ENCODE measurements around the gene SLC1A4. TPM values are rescaled to one million over a fixed set of nuclear protein-coding genes. Genes with fewer than 3 reads are reported as not detected.

The SLC1A4 gene
- total and polyA plus RNA-seq, 4 donors, result 3.4 to 23.4 (median 9.6) TPM

DNA sequence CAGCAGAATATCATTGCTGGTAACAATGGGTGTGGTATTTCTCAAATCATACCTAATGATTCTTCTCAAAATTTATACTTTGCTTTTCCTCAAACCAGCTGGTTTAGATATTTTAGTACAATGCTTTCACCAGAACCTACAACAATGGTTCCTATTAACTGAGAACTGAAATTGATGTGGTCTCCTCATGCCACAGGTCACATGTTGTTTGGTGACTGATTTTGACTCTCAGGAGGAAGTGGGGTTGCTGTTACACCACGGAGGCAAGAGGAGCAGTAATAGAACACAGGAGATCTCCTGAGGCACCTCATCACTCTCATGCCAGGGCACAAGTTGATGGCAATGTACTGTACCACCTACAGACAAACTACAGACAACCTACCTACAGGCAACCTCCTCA is 64.0 kb downstream of the SLC1A4 start:
- no peak overlapping the region for H3K27ac ChIP-seq (ENCODE audit: low read depth in 1 of 2, low read length in 2 of 2)
- peaks cover 0 to 1% (median 0%) of the 10 kb centered on the region in 4 donors for H3K36me3 ChIP-seq (ENCODE audit: control insufficient read depth in 4 of 4, insufficient read depth in 3 of 4, low read depth in 1 of 4, low read length in 3 of 4)
- H3K9me3 ChIP-seq (ENCODE audit: control insufficient read depth in 4 of 4, low read length in 3 of 4), result no peaks in the 10 kb centered on the region
- TF ChIP-seq GABPA (IDR thresholded peaks at IDR 0.05 in 1 of 2, conservative IDR thresholded peaks at IDR 0.05 in 1 of 2), result no peak
- no peak for TF ChIP-seq TAF1 (conservative IDR thresholded peaks at IDR 0.05)
- TF ChIP-seq JUND (IDR thresholded peaks at IDR 0.05), result no peak
- TF ChIP-seq HNF4G (IDR thresholded peaks at IDR 0.05), result no peak
- TF ChIP-seq, protein P1, sequence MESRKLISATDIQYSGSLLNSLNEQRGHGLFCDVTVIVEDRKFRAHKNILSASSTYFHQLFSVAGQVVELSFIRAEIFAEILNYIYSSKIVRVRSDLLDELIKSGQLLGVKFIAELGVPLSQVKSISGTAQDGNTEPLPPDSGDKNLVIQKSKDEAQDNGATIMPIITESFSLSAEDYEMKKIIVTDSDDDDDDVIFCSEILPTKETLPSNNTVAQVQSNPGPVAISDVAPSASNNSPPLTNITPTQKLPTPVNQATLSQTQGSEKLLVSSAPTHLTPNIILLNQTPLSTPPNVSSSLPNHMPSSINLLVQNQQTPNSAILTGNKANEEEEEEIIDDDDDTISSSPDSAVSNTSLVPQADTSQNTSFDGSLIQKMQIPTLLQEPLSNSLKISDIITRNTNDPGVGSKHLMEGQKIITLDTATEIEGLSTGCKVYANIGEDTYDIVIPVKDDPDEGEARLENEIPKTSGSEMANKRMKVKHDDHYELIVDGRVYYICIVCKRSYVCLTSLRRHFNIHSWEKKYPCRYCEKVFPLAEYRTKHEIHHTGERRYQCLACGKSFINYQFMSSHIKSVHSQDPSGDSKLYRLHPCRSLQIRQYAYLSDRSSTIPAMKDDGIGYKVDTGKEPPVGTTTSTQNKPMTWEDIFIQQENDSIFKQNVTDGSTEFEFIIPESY (IDR thresholded peaks at IDR 0.05), result no peak
- TF ChIP-seq, protein P2, sequence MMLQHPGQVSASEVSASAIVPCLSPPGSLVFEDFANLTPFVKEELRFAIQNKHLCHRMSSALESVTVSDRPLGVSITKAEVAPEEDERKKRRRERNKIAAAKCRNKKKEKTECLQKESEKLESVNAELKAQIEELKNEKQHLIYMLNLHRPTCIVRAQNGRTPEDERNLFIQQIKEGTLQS (IDR thresholded peaks at IDR 0.05), result no peak
- no peak for TF ChIP-seq SP1 (IDR thresholded peaks at IDR 0.05)
- no peak for TF ChIP-seq YY1 (IDR thresholded peaks at IDR 0.05)
- no peak for TF ChIP-seq NR2F2 (IDR thresholded peaks at IDR 0.05)
- TF ChIP-seq FOXA1 (IDR thresholded peaks at IDR 0.05), result no peak
- TF ChIP-seq, protein P3, sequence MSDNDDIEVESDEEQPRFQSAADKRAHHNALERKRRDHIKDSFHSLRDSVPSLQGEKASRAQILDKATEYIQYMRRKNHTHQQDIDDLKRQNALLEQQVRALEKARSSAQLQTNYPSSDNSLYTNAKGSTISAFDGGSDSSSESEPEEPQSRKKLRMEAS (IDR thresholded peaks at IDR 0.05), result no peak
- TF ChIP-seq HNF4A (conservative IDR thresholded peaks at IDR 0.05), result no peak
- H3K9ac ChIP-seq (ENCODE audit: low read depth in 1 of 2, low read length in 2 of 2), result no peak overlapping the region
- H3K27me3 ChIP-seq (ENCODE audit: control insufficient read depth in 4 of 4, insufficient read depth in 4 of 4, low read length in 3 of 4), result no peaks in the 10 kb centered on the region
- 49% methylated on average over 1 of the region's 1 CpG for WGBS
- H3K4me3 ChIP-seq (ENCODE audit: low read depth in 1 of 3, low read length in 3 of 3), result no peak overlapping the region
- peaks cover 2 to 16% (median 10%) of the 10 kb centered on the region in 4 donors for H3K4me1 ChIP-seq (ENCODE audit: control insufficient read depth in 4 of 4, insufficient read depth in 4 of 4, low read length in 3 of 4)
- DNase-seq (ENCODE audit: low spot score), result no peak

DNA sequence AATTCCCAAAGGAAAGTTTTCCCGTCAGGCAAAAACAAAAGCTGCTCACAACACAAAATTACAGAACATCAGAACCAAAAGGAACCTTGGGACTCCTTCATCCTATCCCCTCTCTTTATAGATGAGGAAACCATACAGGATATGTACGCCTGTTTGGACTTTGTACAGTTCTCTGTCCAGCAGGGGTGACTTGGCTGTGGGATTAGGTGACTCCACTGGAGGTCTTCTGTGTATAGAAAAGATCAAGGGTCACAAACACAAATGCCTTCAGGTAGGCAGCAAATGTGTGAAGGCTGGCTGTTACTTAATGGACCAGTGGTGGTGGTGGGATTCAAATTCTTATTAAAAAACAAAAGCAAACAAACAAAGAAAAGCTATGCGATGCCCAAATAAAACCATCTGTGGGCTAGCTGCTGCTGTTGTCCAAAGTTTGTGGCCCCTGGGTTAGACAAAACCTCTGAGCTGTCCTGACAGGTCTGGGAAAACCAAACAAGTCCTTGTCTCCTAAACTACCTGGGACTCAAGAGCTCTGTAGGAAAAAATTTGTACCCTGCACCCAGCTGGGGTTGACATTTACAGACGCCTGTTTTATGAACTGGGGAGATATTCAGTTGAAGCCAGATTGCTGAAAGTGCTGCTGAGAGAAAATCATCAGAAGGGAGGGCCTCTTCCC is 65.7 kb downstream of the SLC1A4 start:
- Histone ChIP-seq H3K4me1 (ENCODE audit: control insufficient read depth in 4 of 4, insufficient read depth in 4 of 4, low read length in 3 of 4) (peaks cover 2 to 16% (median 10%) of the 10 kb centered on the region in 4 donors), H3K9me3 (ENCODE audit: control insufficient read depth in 4 of 4, low read length in 3 of 4) (no peaks in the 10 kb centered on the region), H3K36me3 (ENCODE audit: control insufficient read depth in 4 of 4, insufficient read depth in 3 of 4, low read depth in 1 of 4, low read length in 3 of 4) (peaks cover 0 to 1% (median 0%) of the 10 kb centered on the region in 4 donors), H3K27me3 (ENCODE audit: control insufficient read depth in 4 of 4, insufficient read depth in 4 of 4, low read length in 3 of 4) (no peaks in the 10 kb centered on the region), H3K27ac (ENCODE audit: low read depth in 1 of 2, low read length in 2 of 2) (no peak overlapping the region), H3K9ac (ENCODE audit: low read depth in 1 of 2, low read length in 2 of 2) (no peak overlapping the region), H3K4me3 (ENCODE audit: low read depth in 1 of 3, low read length in 3 of 3) (no peak overlapping the region)
- TF ChIP-seq FOXA1 (IDR thresholded peaks at IDR 0.05) (no peak), HNF4A (conservative IDR thresholded peaks at IDR 0.05) (peak; percentile 6 to 32)
- WGBS, result 79% methylated on average over 4 of the region's 4 CpGs
- DNase-seq (ENCODE audit: low spot score), result no peak

DNA sequence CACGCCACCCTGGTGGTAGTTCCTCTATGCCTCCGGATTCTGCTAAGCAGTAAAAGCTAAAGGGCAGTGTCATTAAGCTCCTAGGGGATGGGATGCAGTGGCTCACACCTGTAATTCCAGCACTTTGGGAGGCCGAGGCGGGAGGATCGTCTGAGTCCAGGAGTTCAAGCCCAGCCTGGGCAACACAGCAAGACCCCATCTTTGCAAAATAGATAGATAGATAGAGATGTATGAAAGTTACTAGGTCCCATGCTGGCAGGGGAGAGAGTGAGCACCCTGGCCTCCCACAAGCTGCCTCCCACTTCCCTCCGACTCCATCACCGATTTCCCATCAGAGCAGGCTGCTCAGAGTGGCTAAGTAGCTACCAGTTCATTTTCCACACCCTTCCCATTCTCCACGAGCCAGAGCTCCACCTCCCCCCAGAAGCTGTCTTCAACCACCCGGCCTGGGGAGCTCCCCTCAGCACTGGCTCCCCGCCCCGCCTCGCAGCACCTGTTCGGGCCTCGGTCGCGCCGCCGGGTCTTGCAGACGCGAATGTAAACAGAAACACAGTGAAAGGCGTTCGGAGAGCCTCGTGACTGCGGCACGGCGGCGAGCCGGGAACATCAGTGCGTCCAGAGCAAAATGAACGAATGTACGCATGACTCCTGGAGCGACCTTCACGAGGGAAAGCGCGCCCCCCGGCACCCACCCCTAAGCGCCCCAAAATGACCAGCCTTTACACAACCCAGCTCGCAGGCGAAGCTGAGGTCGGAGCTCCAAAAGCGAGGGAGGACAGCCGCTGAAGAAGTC is 66.4 kb downstream of the SLC1A4 start:
- H3K4me1 ChIP-seq (ENCODE audit: control insufficient read depth in 4 of 4, insufficient read depth in 4 of 4, low read length in 3 of 4), result peaks cover 2 to 16% (median 10%) of the 10 kb centered on the region in 4 donors
- H3K27me3 ChIP-seq (ENCODE audit: control insufficient read depth in 4 of 4, insufficient read depth in 4 of 4, low read length in 3 of 4), result no peaks in the 10 kb centered on the region
- no peaks in the 10 kb centered on the region for H3K9me3 ChIP-seq (ENCODE audit: control insufficient read depth in 4 of 4, low read length in 3 of 4)
- peaks cover 0 to 1% (median 0%) of the 10 kb centered on the region in 4 donors for H3K36me3 ChIP-seq (ENCODE audit: control insufficient read depth in 4 of 4, insufficient read depth in 3 of 4, low read depth in 1 of 4, low read length in 3 of 4)
- H3K27ac ChIP-seq (ENCODE audit: low read depth in 1 of 2, low read length in 2 of 2), result peak overlapping the region; percentile 49 to 60
- peak overlapping the region; percentile 67 to 92 (median 76) for H3K4me3 ChIP-seq (ENCODE audit: low read depth in 1 of 3, low read length in 3 of 3)
- TF ChIP-seq FOXA1 (IDR thresholded peaks at IDR 0.05), result no peak
- peak in 1 of 2 donors; percentile 21 for TF ChIP-seq RXRA (IDR thresholded peaks at IDR 0.05)
- H3K9ac ChIP-seq (ENCODE audit: low read depth in 1 of 2, low read length in 2 of 2), result no peak overlapping the region
- 10% methylated on average over 42 of the region's 42 CpGs for WGBS
- DNase-seq (ENCODE audit: low spot score), result no peak

Data from liver (tissue), 9 donors.